ENCODE results near the gene SLC4A2. TPM values are rescaled to one million over a fixed set of nuclear protein-coding genes. Genes with fewer than 3 reads are reported as not detected.

SLC4A2 gene
- total RNA-seq, 1 donor from 2014 or later: 31.3 TPM

DNA sequence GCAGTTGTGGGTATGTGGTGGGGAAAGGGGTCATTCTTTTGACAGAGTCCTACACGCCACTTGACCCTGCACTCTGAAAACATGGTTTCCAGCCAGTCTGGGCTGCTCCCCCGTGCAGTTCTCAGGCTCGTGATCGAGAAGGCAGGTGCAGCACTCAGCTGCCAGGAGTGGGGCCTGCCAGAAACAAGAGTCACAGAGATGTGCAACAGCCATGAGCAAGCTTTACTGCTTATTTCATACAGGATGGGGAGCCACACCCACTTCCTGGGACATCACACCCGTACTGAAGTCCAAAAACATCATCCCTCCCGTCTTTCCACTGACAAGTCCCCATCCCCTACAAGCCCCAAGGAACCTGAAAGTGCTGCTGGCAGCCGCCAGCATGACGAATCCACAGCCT is 44.4 kb upstream of the SLC4A2 start:
- Histone ChIP-seq H3K27me3 (ENCODE audit: control insufficient read depth in 3 of 3, insufficient read depth in 3 of 3, low read length in 3 of 3) (peaks cover 61 to 81% (median 71%) of the 10 kb centered on the region in 3 donors), H3K27ac (ENCODE audit: low read depth, low read length) (no peak overlapping the region)

DNA sequence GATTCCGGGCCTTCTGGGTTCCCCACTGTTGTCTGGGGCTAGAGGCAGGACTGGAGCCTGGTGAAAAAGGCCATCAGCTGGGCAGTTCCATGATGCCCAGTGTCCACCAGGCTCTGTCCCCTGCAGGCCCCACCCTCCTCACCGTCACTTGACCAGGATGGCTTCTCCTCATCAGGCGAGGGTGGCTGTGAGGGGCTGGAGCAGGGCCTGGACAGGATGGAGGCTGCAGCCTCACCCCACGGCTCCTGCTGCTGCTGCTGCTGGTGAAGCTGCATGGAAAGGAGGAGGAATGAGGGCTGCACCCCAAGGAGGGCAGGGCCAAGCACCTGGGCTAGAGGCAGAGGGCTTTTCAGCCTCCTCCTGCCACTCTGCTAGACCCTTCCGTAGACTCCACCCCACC is 43.4 kb upstream of the SLC4A2 start:
- Histone ChIP-seq H3K9ac (ENCODE audit: low read depth in 1 of 3, low read length in 3 of 3) (no peak overlapping the region), H3K4me3 (ENCODE audit: low read length in 3 of 3) (no peak overlapping the region), H3K27me3 (ENCODE audit: control insufficient read depth in 3 of 3, insufficient read depth in 3 of 3, low read length in 3 of 3) (peaks cover 71 to 79% (median 72%) of the 10 kb centered on the region in 3 donors), H3K27ac (ENCODE audit: low read depth, low read length) (no peak overlapping the region), H3K9me3 (ENCODE audit: control insufficient read depth in 3 of 3, low read length in 3 of 3) (no peaks in the 10 kb centered on the region), H3K36me3 (ENCODE audit: control insufficient read depth in 3 of 3, insufficient read depth in 3 of 3, low read length in 3 of 3) (no peaks in the 10 kb centered on the region), H3K4me1 (ENCODE audit: control insufficient read depth in 3 of 3, insufficient read depth in 3 of 3, low read length in 3 of 3) (peaks cover 12 to 37% (median 26%) of the 10 kb centered on the region in 3 donors)

More for the DNA sequence above, 44.4 kb upstream of the SLC4A2 start:
- Histone ChIP-seq H3K9me3 (ENCODE audit: control insufficient read depth in 3 of 3, low read length in 3 of 3) (no peaks in the 10 kb centered on the region), H3K4me1 (ENCODE audit: control insufficient read depth in 3 of 3, insufficient read depth in 3 of 3, low read length in 3 of 3) (peaks cover 12 to 37% (median 26%) of the 10 kb centered on the region in 3 donors), H3K36me3 (ENCODE audit: control insufficient read depth in 3 of 3, insufficient read depth in 3 of 3, low read length in 3 of 3) (no peaks in the 10 kb centered on the region), H3K9ac (ENCODE audit: low read depth in 1 of 3, low read length in 3 of 3) (no peak overlapping the region), H3K4me3 (ENCODE audit: low read length in 3 of 3) (no peak overlapping the region)

- H3K27me3 ChIP-seq (ENCODE audit: control insufficient read depth in 3 of 3, insufficient read depth in 3 of 3, low read length in 3 of 3): peaks cover 72 to 80% (median 73%) of the 10 kb centered on the region in 3 donors
- peaks cover 12 to 37% (median 26%) of the 10 kb centered on the region in 3 donors for H3K4me1 ChIP-seq (ENCODE audit: control insufficient read depth in 3 of 3, insufficient read depth in 3 of 3, low read length in 3 of 3)
- no peak overlapping the region for H3K4me3 ChIP-seq (ENCODE audit: low read length in 3 of 3)
Measured at GRCh38 chr7:151016505-151016904, 42.9 kb upstream of the SLC4A2 start.

DNA sequence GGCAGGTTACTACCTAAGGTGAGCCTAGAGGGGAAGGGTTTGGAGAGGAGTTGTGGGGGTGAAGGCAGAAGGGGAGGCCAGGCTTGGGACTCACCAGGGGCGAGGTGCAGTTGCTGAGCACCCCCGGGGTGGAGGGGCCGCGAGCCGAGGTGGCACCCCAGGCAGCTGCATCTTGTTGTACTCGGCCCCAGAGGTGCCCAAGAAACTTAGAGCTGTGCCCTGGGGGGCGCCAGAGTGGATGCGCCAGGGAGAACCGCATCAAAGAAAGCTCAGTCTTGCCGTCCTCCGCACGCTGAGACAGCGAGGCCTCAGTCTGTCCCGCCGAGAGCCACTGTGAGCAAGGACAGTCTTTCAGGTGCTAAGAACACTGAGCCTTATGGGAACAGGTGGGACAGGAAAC is 42.4 kb upstream of the SLC4A2 start:
- Histone ChIP-seq H3K36me3 (ENCODE audit: control insufficient read depth in 3 of 3, insufficient read depth in 3 of 3, low read length in 3 of 3) (no peaks in the 10 kb centered on the region), H3K4me3 (ENCODE audit: low read length in 3 of 3) (no peak overlapping the region), H3K27me3 (ENCODE audit: control insufficient read depth in 3 of 3, insufficient read depth in 3 of 3, low read length in 3 of 3) (peaks cover 72 to 77% (median 73%) of the 10 kb centered on the region in 3 donors), H3K9ac (ENCODE audit: low read depth in 1 of 3, low read length in 3 of 3) (no peak overlapping the region), H3K9me3 (ENCODE audit: control insufficient read depth in 3 of 3, low read length in 3 of 3) (no peaks in the 10 kb centered on the region), H3K4me1 (ENCODE audit: control insufficient read depth in 3 of 3, insufficient read depth in 3 of 3, low read length in 3 of 3) (peaks cover 12 to 37% (median 26%) of the 10 kb centered on the region in 3 donors), H3K27ac (ENCODE audit: low read depth, low read length) (no peak overlapping the region)

More at GRCh38 chr7:151016505-151016904, 42.9 kb upstream of the SLC4A2 start:
- no peak overlapping the region for H3K9ac ChIP-seq (ENCODE audit: low read depth in 1 of 3, low read length in 3 of 3)
- H3K36me3 ChIP-seq (ENCODE audit: control insufficient read depth in 3 of 3, insufficient read depth in 3 of 3, low read length in 3 of 3): no peaks in the 10 kb centered on the region
- no peaks in the 10 kb centered on the region for H3K9me3 ChIP-seq (ENCODE audit: control insufficient read depth in 3 of 3, low read length in 3 of 3)
- H3K27ac ChIP-seq (ENCODE audit: low read depth, low read length): no peak overlapping the region

- no peaks in the 10 kb centered on the region for H3K9me3 ChIP-seq (ENCODE audit: control insufficient read depth in 3 of 3, low read length in 3 of 3)
Measured at GRCh38 chr7:151017370-151017952, 41.9 kb upstream of the SLC4A2 start.

DNA sequence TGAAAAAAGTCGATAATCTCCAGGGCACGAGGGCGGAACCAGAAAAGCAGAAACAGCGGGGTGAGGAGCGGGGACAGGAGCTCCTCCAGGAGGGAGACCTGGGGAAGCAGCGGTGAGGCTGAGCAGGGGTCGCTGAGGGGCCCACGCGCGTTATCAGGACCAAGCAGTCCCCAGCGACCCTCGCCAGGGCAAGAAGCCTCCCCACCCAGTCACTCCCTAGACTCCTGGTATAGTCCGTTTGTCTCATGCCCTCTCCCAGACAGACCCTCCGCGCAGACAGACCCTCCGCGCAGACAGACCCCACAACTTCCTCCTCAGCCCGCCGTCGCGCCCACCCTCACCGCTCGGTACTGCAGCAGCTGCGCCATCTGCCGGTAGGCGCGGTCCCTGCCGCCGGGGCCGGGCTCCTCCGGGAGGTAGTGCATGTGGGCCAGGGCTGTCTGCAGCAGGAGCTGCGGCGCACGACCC is 41.4 kb upstream of the SLC4A2 start:
- H3K27ac ChIP-seq (ENCODE audit: low read depth, low read length): no peak overlapping the region
- no peaks in the 10 kb centered on the region for H3K36me3 ChIP-seq (ENCODE audit: control insufficient read depth in 3 of 3, insufficient read depth in 3 of 3, low read length in 3 of 3)
- H3K9ac ChIP-seq (ENCODE audit: low read depth in 1 of 3, low read length in 3 of 3): no peak overlapping the region
- peaks cover 63 to 68% (median 64%) of the 10 kb centered on the region in 3 donors for H3K27me3 ChIP-seq (ENCODE audit: control insufficient read depth in 3 of 3, insufficient read depth in 3 of 3, low read length in 3 of 3)
- H3K9me3 ChIP-seq (ENCODE audit: control insufficient read depth in 3 of 3, low read length in 3 of 3): no peaks in the 10 kb centered on the region
- peaks cover 12 to 35% (median 23%) of the 10 kb centered on the region in 3 donors for H3K4me1 ChIP-seq (ENCODE audit: control insufficient read depth in 3 of 3, insufficient read depth in 3 of 3, low read length in 3 of 3)
- peak overlapping the region in 2 of 3 donors; percentile 43 to 60 for H3K4me3 ChIP-seq (ENCODE audit: low read length in 3 of 3)

More at GRCh38 chr7:151017370-151017952, 41.9 kb upstream of the SLC4A2 start:
- Histone ChIP-seq H3K9ac (ENCODE audit: low read depth in 1 of 3, low read length in 3 of 3) (no peak overlapping the region), H3K27me3 (ENCODE audit: control insufficient read depth in 3 of 3, insufficient read depth in 3 of 3, low read length in 3 of 3) (peaks cover 68 to 72% (median 69%) of the 10 kb centered on the region in 3 donors), H3K4me3 (ENCODE audit: low read length in 3 of 3) (peak overlapping the region in 1 of 3 donors; percentile 43), H3K27ac (ENCODE audit: low read depth, low read length) (no peak overlapping the region), H3K4me1 (ENCODE audit: control insufficient read depth in 3 of 3, insufficient read depth in 3 of 3, low read length in 3 of 3) (peaks cover 12 to 37% (median 26%) of the 10 kb centered on the region in 3 donors), H3K36me3 (ENCODE audit: control insufficient read depth in 3 of 3, insufficient read depth in 3 of 3, low read length in 3 of 3) (no peaks in the 10 kb centered on the region)

GRCh38 chr7:151018421-151019129 is 40.8 kb upstream of the SLC4A2 start:
- H3K36me3 ChIP-seq (ENCODE audit: control insufficient read depth in 3 of 3, insufficient read depth in 3 of 3, low read length in 3 of 3): no peaks in the 10 kb centered on the region
- peaks cover 61 to 64% (median 62%) of the 10 kb centered on the region in 3 donors for H3K27me3 ChIP-seq (ENCODE audit: control insufficient read depth in 3 of 3, insufficient read depth in 3 of 3, low read length in 3 of 3)
- H3K27ac ChIP-seq (ENCODE audit: low read depth, low read length): no peak overlapping the region
- no peak overlapping the region for H3K9ac ChIP-seq (ENCODE audit: low read depth in 1 of 3, low read length in 3 of 3)
- H3K4me3 ChIP-seq (ENCODE audit: low read length in 3 of 3): peak overlapping the region in 2 of 3 donors; percentile 43 to 60
- H3K4me1 ChIP-seq (ENCODE audit: control insufficient read depth in 3 of 3, insufficient read depth in 3 of 3, low read length in 3 of 3): peaks cover 12 to 31% (median 23%) of the 10 kb centered on the region in 3 donors
- no peaks in the 10 kb centered on the region for H3K9me3 ChIP-seq (ENCODE audit: control insufficient read depth in 3 of 3, low read length in 3 of 3)

DNA sequence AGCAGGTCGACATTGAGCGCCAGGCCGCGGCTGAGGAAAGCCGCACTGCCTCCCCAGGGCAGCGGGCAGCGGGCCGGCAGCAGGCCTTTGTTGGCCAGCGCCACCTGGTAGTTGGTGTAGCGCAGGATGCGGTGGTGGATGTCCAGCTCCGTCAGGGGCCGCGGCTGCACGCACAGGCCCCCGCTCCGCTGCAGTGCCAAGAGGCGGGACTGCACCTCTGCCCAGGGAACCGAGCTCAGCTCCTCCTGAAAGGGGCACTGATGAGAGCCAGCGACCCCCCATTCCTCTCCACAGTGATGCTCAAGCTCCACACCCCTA is 40.3 kb upstream of the SLC4A2 start:
- Histone ChIP-seq H3K27me3 (ENCODE audit: control insufficient read depth in 3 of 3, insufficient read depth in 3 of 3, low read length in 3 of 3) (peaks cover 55 to 59% (median 58%) of the 10 kb centered on the region in 3 donors), H3K4me3 (ENCODE audit: low read length in 3 of 3) (peak overlapping the region in 2 of 3 donors; percentile 43 to 52), H3K4me1 (ENCODE audit: control insufficient read depth in 3 of 3, insufficient read depth in 3 of 3, low read length in 3 of 3) (peaks cover 12 to 26% (median 17%) of the 10 kb centered on the region in 3 donors), H3K9ac (ENCODE audit: low read depth in 1 of 3, low read length in 3 of 3) (no peak overlapping the region), H3K36me3 (ENCODE audit: control insufficient read depth in 3 of 3, insufficient read depth in 3 of 3, low read length in 3 of 3) (no peaks in the 10 kb centered on the region), H3K9me3 (ENCODE audit: control insufficient read depth in 3 of 3, low read length in 3 of 3) (no peaks in the 10 kb centered on the region), H3K27ac (ENCODE audit: low read depth, low read length) (no peak overlapping the region)

- Histone ChIP-seq H3K9me3 (ENCODE audit: control insufficient read depth in 3 of 3, low read length in 3 of 3) (no peaks in the 10 kb centered on the region), H3K9ac (ENCODE audit: low read depth in 1 of 3, low read length in 3 of 3) (no peak overlapping the region), H3K36me3 (ENCODE audit: control insufficient read depth in 3 of 3, insufficient read depth in 3 of 3, low read length in 3 of 3) (no peaks in the 10 kb centered on the region), H3K27ac (ENCODE audit: low read depth, low read length) (no peak overlapping the region), H3K4me1 (ENCODE audit: control insufficient read depth in 3 of 3, insufficient read depth in 3 of 3, low read length in 3 of 3) (peaks cover 11 to 20% (median 12%) of the 10 kb centered on the region in 3 donors), H3K4me3 (ENCODE audit: low read length in 3 of 3) (no peak overlapping the region), H3K27me3 (ENCODE audit: control insufficient read depth in 3 of 3, insufficient read depth in 3 of 3, low read length in 3 of 3) (peaks cover 52 to 53% (median 52%) of the 10 kb centered on the region in 3 donors)
Measured at GRCh38 chr7:151020231-151020630, 39.2 kb upstream of the SLC4A2 start.

GRCh38 chr7:151023232-151023631 is 36.2 kb upstream of the SLC4A2 start:
- Histone ChIP-seq H3K27me3 (ENCODE audit: control insufficient read depth in 3 of 3, insufficient read depth in 3 of 3, low read length in 3 of 3) (peaks cover 22 to 29% (median 28%) of the 10 kb centered on the region in 3 donors), H3K9me3 (ENCODE audit: control insufficient read depth in 3 of 3, low read length in 3 of 3) (no peaks in the 10 kb centered on the region), H3K36me3 (ENCODE audit: control insufficient read depth in 3 of 3, insufficient read depth in 3 of 3, low read length in 3 of 3) (no peaks in the 10 kb centered on the region), H3K4me1 (ENCODE audit: control insufficient read depth in 3 of 3, insufficient read depth in 3 of 3, low read length in 3 of 3) (peaks cover 7 to 10% (median 7%) of the 10 kb centered on the region in 3 donors), H3K27ac (ENCODE audit: low read depth, low read length) (no peak overlapping the region), H3K9ac (ENCODE audit: low read depth in 1 of 3, low read length in 3 of 3) (no peak overlapping the region), H3K4me3 (ENCODE audit: low read length in 3 of 3) (no peak overlapping the region)
